NCI-H524 treated with DMSO at 0.1 percent for 48 hours (cell line): ENCODE data around the gene PHKA2.

Experiments
- DNase-seq: peaks from one replicate; lab custom pipeline; 2025; lab: John Stamatoyannopoulos, UW

Gene PHKA2

GRCh38 chrX:18887825-18888212, 96.1 kb downstream of the PHKA2 start:
- peak; percentile 96 for DNase-seq

DNA sequence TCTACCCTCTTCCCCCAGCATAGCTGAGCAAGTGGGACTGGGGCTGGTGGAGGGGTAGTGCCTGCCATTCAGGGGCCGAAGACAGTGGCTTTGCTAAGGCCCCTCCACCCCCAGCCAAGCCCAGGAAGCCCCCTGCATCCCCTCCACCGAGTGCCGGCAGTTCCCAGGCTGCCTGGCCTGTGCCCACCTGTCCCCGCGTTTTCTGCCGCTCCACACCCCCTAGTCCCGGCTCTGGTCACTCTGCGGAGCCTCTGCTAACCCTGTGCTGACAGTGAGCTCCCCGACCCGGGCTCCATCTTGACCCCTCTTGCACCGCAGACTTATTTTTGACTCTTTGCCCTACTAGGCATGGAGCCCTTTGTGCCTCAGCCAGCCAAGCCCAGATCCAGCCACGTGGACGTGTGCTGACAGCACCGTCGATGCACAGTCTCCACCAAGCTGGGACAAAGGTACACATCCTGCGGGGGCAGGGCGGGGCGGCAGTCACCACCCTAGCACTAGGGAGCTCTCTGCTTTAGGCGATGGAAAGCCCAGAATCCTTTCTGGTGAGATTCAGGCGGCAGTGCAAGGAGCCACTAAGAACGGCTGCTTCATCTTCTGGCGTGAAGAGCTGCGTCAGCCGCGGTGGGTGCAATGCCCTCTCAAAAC, 96.6 kb downstream of the PHKA2 start:
- no peak for DNase-seq

- DNase-seq: peak; percentile 36
These were observed 97.4 kb downstream of the PHKA2 start for GRCh38 chrX:18886344-18887161.

DNA sequence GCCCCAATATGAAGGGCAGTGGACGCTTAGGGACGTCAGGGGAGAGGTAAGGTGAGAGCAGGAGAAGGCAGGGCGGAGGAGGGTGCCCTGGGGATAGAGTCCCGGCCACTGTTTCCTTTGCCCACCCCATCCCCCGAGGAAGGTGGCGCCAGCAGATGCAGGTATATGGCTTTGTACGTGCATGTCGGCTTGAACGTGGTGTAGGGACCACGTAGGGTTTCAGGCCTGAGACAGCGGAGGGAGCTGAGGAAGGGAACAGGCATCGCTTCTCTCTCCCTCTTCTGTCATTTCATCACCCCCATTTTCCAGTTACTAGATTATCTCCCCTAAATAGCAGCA, 97.9 kb downstream of the PHKA2 start:
- no peak for DNase-seq

GRCh38 chrX:18885328-18886004, 98.4 kb downstream of the PHKA2 start:
- no peak for DNase-seq

DNA sequence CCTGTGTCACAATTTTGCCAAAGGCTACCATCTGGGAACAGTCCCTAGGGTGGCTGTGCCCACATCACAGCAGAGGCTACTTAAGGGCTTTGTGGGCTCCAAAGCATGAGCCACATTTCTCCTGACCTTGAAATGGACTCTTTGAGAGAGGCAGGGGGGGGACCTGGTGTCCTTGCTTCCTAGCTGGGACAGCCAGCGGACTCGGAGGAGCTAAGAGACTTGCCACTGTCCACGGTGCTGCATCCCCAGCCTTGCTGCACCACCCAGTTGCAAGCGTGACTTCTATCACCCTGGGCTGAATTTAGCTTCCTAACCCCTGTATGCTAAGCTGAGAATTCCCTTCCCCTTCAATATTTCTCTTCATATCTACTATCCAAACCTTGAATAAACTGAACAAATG, 99.0 kb downstream of the PHKA2 start:
- no peak for DNase-seq

DNA sequence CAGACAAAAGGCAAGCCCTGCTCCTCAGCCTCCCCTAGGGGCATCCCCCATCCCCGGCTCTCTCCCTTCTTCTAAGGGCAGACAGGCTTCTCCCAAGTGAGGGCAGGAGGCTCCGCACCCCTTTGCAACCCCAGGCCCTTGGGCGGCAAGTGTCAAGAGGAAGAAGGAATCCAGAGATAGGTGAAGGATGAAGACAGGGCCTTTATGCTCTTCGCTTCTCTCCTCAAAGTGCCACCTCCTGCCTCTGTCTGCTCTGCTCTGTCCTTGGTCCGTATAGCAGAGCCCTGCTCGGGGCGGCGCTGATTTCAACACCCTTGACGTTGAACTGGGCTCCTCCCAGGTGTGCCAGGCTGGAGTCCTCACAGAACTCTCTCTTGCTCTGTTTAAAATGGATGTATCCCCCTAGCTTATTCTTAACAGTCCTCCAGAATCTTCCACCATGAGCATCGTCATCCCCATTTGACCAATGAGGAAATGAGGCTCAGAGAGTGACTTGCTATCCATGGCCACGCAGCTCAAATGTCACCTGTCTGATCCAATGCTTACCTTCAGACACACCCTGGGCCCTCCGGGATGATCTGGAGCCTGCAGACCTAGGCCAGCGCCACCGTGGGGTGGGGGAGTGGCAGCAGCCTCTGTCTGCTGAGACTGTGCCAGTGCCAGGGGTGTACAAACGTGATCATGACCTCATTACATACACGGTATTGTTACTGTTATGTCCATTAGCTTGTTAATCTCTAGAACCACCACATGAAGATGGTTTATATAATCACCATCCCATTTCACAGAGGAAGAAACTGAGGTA, 99.8 kb downstream of the PHKA2 start:
- DNase-seq: no peak

DNA sequence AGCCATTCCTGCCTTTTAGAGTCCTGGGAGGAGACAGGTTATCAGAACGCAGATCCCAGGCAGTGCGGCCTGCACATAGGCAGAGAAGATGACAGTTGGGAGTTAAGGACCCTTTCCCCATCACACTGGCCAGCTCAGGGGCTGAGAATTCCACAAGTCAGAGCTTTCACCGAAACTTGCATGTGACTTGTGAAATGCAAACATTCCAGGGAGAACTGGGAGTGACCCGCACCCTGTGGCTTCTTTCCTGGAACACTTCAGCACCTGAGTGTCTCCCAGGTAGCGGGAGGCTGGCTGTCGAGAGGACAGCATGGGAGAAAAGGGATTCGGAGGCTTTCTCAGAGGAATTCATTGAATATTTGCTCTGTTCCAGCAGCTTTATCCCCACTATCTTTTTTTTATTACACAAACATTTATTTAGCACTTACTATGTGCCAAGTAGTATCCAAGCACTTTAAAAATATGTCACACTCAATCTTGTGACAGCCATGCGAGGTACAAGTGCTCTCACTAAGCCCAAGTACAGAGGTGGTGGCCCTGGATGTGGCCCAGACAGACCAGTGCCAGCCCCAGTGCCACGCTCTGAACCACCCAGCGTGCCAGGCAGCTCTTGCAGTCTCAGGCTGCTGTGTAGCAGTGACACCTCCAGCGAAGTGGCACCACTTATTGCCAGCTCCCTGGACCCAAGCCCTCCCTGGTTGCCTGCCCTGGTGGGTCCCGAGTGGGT, 100.5 kb downstream of the PHKA2 start:
- DNase-seq: no peak

- DNase-seq: no peak
These were observed 104.8 kb downstream of the PHKA2 start for GRCh38 chrX:18879144-18879543.

- DNase-seq: no peak
These were observed 106.4 kb downstream of the PHKA2 start for GRCh38 chrX:18877469-18877868.

DNA sequence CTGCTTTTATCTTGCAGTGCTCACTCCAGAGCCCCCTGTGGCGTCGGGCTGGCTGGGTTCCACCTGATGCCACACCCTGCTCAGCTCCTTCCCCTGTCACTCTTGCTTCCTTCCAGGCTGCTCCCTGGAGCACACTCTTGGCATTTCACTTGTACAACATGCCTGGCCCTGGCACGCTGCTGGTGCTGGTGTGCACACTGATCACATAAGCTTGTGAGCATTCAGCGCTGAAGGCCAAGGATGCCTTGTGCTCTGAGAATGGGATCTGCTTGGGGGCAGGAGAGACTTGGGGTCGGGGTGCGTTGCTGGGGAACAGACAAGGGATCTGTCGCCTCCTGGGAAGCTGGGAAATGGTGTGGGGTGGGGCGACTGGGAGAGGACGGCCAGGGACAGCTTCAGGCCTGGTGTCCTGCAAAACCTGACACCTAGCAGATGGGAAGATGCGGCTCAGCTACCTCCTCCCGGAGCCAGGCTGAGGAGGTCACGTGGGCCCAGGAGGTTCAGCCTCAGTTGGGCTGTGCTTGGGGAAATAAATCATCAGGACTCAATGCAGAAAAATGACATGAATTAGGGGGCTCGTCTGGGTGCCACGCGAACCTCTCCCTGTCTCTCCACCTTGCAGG, 108.5 kb downstream of the PHKA2 start:
- peak; percentile 13 for DNase-seq

- no peak for DNase-seq
These were observed 109.2 kb downstream of the PHKA2 start for GRCh38 chrX:18874560-18875255.

DNA sequence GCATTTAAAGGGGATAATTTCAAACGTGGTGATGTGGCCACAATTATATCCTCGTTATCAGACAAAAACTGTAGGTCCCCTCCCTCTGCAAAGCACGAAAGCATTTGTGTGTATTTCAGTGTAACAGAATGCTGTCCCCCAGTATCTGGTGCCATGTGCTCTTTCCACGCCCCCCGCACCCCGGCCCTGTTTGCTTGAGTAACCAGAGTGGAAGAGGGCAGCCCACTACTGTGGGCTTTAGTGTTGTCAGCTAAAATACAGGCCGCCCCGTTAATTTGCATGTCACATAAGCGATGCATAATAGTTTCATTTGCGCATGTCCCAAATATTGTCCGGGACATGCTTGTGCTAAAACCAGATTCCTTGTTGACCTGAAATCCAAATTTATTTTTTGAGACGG, 110.1 kb downstream of the PHKA2 start:
- DNase-seq: no peak

GRCh38 chrX:18873189-18873791, 110.6 kb downstream of the PHKA2 start:
- no peak for DNase-seq

- no peak for DNase-seq
These were observed 111.3 kb downstream of the PHKA2 start for GRCh38 chrX:18872621-18873020.

GRCh38 chrX:18871970-18872369, 111.9 kb downstream of the PHKA2 start:
- DNase-seq: no peak

DNA sequence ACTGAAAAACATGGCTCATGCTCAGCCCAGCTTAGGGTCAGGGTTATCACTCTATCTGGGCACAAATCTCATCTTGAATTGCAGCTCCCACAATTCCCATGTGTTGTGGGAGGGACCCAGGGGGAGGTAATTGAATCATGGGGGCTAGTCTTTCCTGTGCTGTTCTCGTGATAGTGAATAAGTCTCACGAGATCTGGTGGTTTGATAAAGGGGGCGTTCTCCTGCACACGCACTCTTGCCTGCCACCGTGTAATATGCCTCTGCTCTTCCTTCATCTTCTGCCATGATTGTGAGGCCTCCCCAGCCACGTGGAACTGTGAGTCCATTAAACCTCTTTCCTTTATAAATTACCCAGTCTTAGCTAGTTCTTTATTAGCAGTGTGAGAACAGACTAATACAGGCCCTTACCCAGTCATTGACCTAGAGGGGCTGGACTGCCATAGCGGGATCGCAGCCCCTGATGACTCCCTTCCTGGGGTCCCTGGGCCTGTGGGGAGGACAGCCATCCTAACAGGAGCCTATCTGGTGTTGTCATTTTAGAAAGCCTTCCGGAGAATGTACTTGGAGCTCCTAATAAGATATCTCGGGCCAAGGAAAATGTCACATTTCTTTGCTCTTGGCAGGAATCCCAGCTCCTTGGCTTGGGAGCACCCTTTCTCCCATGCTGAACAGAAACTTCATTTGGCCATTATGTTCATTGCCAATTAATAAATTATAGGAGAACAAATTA, 112.6 kb downstream of the PHKA2 start:
- DNase-seq: no peak

GRCh38 chrX:18864390-18864920, 119.5 kb downstream of the PHKA2 start:
- no peak for DNase-seq

DNA sequence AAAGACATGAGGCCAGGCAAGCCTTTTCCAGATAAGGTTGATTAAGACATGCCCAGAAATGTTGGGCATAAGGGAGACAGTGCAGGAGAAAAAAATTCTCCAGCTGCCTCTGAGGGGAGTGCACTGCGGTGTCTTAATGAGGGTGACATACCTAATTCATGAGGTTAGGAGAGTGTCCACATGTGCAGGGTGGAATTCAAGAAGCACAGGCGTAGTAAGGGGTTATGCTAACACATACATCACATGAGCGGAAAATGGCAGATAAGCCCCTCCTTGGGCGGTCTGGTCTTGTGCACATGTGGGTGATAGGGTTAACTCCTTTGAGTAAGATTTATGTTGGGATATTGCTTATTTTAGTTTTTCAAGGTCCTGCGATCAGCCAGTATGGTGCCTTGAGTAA, 122.4 kb downstream of the PHKA2 start:
- no peak for DNase-seq
